Endothelial cell (in vitro differentiated cells): ENCODE data around the gene HABP2. TPM values are rescaled to one million over a fixed set of nuclear protein-coding genes. Genes with fewer than 3 reads are reported as not detected.

Source experiments
- DNase-seq: peaks from one replicate; pipeline ENCODE4 v3.0.0; 2021; ENCODE audit warnings: low spot score
- H3K27ac Mint-ChIP-seq: one replicate; pipeline ENCODE4 v1.8.0; 2021; ENCODE audit warnings: mixed read lengths, inconsistent platforms; ENCODE audit not compliant: unreplicated experiment
- H3K27me3 Mint-ChIP-seq: one replicate; pipeline ENCODE4 v1.8.0; 2021; ENCODE audit warnings: mild to moderate bottlenecking, moderate library complexity, mixed read lengths, inconsistent platforms; ENCODE audit not compliant: unreplicated experiment
- H3K36me3 Mint-ChIP-seq: one replicate; pipeline ENCODE4 v1.8.0; 2021; ENCODE audit warnings: mild to moderate bottlenecking, low read depth, mixed read lengths, inconsistent platforms; ENCODE audit not compliant: unreplicated experiment
- H3K4me1 Mint-ChIP-seq: one replicate; pipeline ENCODE4 v1.8.0; 2021; ENCODE audit warnings: mild to moderate bottlenecking, mixed read lengths, inconsistent platforms; ENCODE audit not compliant: unreplicated experiment
- H3K4me3 Mint-ChIP-seq: one replicate; pipeline ENCODE4 v1.8.0; 2021; ENCODE audit warnings: mild to moderate bottlenecking, mixed read lengths, inconsistent platforms; ENCODE audit not compliant: unreplicated experiment
- H3K9me3 Mint-ChIP-seq: one replicate; pipeline ENCODE4 v1.8.0; 2021; ENCODE audit warnings: mixed read lengths, inconsistent platforms; ENCODE audit not compliant: unreplicated experiment
- total RNA-seq: library from RNA; stranded (reverse); fragmentation: NEBNext Ultra II Directional; extraction: Animal tissue kit (Norgen Biotek cat#: 25700); gene quantifications from one replicate; pipeline ENCODE4 v1.2.1, GENCODE V29; 2021; ENCODE audit not compliant: unreplicated experiment
- TF ChIP-seq, protein P1 (sequence below): fragments of 200-600 bp; sonication (generic); IDR thresholded peaks from one replicate; pipeline ENCODE4 v1.5.0; 2021; ENCODE audit warnings: antibody characterized with exemption; ENCODE audit not compliant: unreplicated experiment

HABP2 gene
- total RNA-seq, 1 donor from 2014 or later: not detected

DNA sequence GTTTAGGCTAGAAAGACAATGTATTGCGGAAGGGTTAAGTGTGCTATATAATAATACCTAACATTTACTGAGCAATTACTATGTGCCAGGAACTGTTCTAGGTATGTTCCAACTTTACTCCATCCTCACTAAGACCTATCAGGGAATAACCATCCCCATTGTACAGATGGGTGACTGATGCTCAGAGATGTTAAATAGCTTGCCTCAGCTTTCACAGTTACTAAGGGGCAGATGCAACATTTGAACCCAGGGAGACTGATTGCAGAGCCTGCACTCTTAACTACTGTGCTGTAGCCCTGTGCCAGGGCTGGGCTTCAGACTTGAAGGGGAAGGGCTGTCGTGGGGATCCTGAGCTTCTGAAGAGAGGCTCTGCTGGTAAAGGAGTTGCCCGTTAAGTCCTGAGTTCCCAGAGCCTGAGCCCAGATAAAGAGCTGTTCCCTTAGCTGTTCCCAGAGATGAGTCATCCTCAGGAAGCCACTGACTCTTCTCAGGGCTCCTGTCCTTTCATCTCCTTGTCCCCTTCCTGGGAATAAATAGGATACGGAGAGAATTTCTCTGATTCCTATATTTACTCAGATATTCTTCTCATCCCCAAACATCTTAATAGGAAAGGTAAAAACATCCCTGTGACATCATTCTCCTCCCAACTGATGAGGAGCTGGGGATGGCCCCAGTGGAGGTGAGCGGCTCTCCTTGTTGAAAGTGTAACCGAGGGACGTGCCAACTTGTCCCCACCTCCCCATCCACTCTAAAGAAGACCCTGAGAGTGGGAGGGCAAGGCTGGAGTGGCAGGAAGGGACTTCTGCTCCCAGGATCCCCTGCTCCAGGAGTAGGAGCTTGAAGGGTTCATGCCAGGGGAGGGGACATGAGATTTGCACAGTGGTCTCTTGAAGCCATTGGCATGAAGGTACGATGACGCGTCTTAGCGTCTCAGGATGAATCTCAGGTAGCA is 28.0 kb upstream of the HABP2 start:
- Mint-ChIP-seq H3K36me3 (no peaks in the 10 kb centered on the region), H3K4me3 (no peak overlapping the region), H3K27ac (no peak overlapping the region), H3K4me1 (peaks cover 14% of the 10 kb centered on the region), H3K27me3 (no peaks in the 10 kb centered on the region), H3K9me3 (no peaks in the 10 kb centered on the region)
- no peak for DNase-seq
- TF ChIP-seq, protein P1, sequence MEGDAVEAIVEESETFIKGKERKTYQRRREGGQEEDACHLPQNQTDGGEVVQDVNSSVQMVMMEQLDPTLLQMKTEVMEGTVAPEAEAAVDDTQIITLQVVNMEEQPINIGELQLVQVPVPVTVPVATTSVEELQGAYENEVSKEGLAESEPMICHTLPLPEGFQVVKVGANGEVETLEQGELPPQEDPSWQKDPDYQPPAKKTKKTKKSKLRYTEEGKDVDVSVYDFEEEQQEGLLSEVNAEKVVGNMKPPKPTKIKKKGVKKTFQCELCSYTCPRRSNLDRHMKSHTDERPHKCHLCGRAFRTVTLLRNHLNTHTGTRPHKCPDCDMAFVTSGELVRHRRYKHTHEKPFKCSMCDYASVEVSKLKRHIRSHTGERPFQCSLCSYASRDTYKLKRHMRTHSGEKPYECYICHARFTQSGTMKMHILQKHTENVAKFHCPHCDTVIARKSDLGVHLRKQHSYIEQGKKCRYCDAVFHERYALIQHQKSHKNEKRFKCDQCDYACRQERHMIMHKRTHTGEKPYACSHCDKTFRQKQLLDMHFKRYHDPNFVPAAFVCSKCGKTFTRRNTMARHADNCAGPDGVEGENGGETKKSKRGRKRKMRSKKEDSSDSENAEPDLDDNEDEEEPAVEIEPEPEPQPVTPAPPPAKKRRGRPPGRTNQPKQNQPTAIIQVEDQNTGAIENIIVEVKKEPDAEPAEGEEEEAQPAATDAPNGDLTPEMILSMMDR: no peak

DNA sequence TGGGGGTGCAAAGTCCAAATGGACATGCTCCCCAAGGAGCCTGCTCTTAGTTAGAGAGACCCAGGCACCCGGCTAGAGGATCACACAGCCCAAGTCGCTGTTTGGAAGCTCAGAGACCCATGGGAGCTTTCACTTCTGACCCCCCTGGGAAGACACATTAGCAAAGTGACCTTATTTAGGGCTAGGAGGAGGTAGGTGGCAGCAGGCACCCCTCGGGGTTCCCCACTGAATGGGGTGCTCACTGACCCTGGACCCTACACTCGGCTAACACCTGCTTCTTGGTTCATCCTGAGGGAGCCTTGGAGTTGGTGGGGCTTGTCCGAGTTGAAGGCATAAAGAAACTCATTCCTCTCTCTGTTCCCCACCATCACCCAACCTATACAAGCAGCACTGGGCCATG is 27.1 kb upstream of the HABP2 start:
- TF ChIP-seq, protein P1: no peak
- H3K36me3 Mint-ChIP-seq: no peaks in the 10 kb centered on the region
- no peak overlapping the region for H3K27ac Mint-ChIP-seq
- peaks cover 14% of the 10 kb centered on the region for H3K4me1 Mint-ChIP-seq
- no peak for DNase-seq
- no peaks in the 10 kb centered on the region for H3K9me3 Mint-ChIP-seq
- H3K27me3 Mint-ChIP-seq: peaks cover 2% of the 10 kb centered on the region
- no peak overlapping the region for H3K4me3 Mint-ChIP-seq

DNA sequence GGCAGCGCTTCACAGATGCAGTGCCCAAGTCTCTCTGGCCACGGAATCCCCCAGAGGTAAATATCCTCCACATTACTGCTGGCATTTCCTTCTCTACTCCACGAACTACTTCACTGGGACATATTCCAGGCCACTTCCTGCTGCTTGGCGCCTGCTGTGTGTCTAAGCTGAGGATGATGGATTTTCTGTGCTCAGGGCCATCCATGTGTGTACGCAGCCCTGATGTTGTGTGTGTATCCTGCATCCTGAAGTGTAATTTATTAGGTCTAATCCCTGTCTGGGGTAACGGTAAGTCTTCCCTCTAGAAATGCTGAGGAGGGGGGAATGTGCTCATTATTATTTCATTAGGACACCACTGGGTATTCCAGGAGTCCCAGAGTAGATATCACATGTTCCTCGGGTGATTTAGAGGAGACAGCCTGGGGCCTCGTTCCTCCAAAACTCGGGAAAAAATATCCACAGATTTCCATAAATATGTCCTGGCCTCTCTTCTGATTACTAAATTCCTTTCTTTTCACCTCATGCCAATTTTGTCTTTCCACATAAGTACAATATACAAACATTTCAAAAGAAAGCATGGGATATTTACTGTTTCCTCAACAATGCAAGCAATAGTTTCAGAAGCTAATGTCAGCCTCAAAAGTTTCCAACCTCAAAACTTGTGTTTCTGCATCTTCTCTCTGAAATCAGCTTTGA is 25.5 kb upstream of the HABP2 start:
- DNase-seq: no peak
- Mint-ChIP-seq H3K4me1 (peaks cover 10% of the 10 kb centered on the region), H3K27me3 (peaks cover 3% of the 10 kb centered on the region), H3K36me3 (no peaks in the 10 kb centered on the region), H3K4me3 (no peak overlapping the region), H3K27ac (no peak overlapping the region), H3K9me3 (no peaks in the 10 kb centered on the region)
- TF ChIP-seq, protein P1: no peak

DNA sequence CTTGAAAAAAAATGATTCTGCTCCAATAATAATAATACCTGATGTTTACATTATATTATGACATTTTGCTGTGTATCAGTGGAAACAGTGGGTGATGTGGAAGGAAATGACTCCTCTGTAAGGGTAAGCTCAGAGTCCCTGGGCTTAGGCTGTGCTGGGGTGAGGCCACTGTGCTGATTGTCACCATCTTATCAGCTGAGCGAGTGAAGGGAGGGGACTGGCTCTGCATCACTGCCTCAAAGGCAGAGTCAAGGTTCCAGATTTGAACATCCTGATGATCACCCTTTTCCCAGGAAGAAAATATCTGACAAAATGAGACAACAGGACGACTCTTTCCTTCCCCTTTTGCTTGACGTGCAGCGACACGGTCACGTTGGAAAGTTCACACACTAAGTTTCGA is 24.0 kb upstream of the HABP2 start:
- no peaks in the 10 kb centered on the region for H3K9me3 Mint-ChIP-seq
- TF ChIP-seq, protein P1: no peak
- no peaks in the 10 kb centered on the region for H3K4me1 Mint-ChIP-seq
- H3K27me3 Mint-ChIP-seq: peaks cover 3% of the 10 kb centered on the region
- H3K36me3 Mint-ChIP-seq: no peaks in the 10 kb centered on the region
- H3K27ac Mint-ChIP-seq: no peak overlapping the region
- H3K4me3 Mint-ChIP-seq: no peak overlapping the region
- DNase-seq: no peak

DNA sequence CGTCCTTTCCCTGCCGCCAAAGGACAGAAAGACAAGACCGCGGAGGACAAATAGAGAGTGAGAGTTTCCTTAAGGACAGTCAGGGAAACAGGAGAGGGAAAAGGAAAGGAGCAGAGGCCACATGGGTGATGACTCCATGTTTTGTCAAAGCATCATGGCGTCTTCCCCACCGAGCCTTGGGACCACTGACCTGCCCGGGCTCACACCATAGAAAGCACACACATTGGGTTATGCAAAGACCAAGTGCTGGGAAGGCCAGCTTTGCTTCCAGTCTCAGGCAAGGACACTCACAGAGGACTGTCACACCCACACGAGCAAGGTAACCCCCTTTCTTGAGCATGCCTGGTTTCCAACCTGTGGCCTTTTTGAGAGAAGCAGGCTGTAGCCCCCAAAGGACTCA is 23.3 kb upstream of the HABP2 start:
- Mint-ChIP-seq H3K36me3 (no peaks in the 10 kb centered on the region), H3K4me3 (no peak overlapping the region), H3K27me3 (peaks cover 3% of the 10 kb centered on the region), H3K4me1 (no peaks in the 10 kb centered on the region), H3K9me3 (no peaks in the 10 kb centered on the region), H3K27ac (no peak overlapping the region)
- TF ChIP-seq, protein P1: no peak
- DNase-seq: no peak
